Neural progenitor cell (in vitro differentiated cells): Measurements from ENCODE around the gene PRRT4. TPM values are rescaled to one million over a fixed set of nuclear protein-coding genes. Genes with fewer than 3 reads are reported as not detected.

Experiments
- DNase-seq: peaks from one replicate; pipeline ENCODE4 v3.0.0-alpha.2; 2016; ENCODE audit warnings: low spot score
- H2AFZ ChIP-seq: fragments of 200-600 bp; sonication (generic); replicated peaks from 2 replicates; pipeline ENCODE4 v1.6.1; 2016; ENCODE audit warnings: antibody characterized with exemption
- H3F3A ChIP-seq: fragments of 200-600 bp; sonication (generic); 2 replicates; pipeline ENCODE4 v1.6.1; 2016; ENCODE audit warnings: antibody characterized with exemption, low read depth
- H3K27ac ChIP-seq: fragments of 200-600 bp; sonication (generic); 2 replicates; pipeline ENCODE4 v1.5.1; 2016; ENCODE audit warnings: mild to moderate bottlenecking
- H3K27me3 ChIP-seq: fragments of 200-600 bp; sonication (generic); 2 replicates; pipeline ENCODE4 v1.6.1; 2016; ENCODE audit warnings: mild to moderate bottlenecking, moderate library complexity
- H3K36me3 ChIP-seq: fragments of 200-600 bp; sonication (generic); 2 replicates; pipeline ENCODE4 v1.5.1; 2016
- H3K4me1 ChIP-seq: fragments of 200-600 bp; sonication (generic); 2 replicates; pipeline ENCODE4 v1.6.1; 2016; ENCODE audit warnings: mixed run types
- H3K4me2 ChIP-seq: fragments of 200-600 bp; sonication (generic); 2 replicates; pipeline ENCODE4 v1.6.1; 2016
- H3K4me3 ChIP-seq: fragments of 200-600 bp; sonication (generic); 2 replicates; pipeline ENCODE4 v1.5.1; 2016
- H3K79me2 ChIP-seq: fragments of 200-600 bp; sonication (generic); 2 replicates; pipeline ENCODE4 v1.6.1; 2016; ENCODE audit warnings: low read depth
- H3K9ac ChIP-seq: fragments of 200-600 bp; sonication (generic); 2 replicates; pipeline ENCODE4 v1.6.1; 2016
- H3K9me3 ChIP-seq: fragments of 200-600 bp; sonication (generic); 2 replicates; pipeline ENCODE4 v1.5.1; 2016; ENCODE audit warnings: low read depth
- H4K20me1 ChIP-seq: fragments of 200-600 bp; sonication (generic); 2 replicates; pipeline ENCODE4 v1.6.1; 2016; ENCODE audit warnings: low read depth
- H3K27ac Mint-ChIP-seq: 3 replicates; pipeline ENCODE4 v1.8.0; 2021; ENCODE audit warnings: mixed read lengths
- H3K27me3 Mint-ChIP-seq: 2 replicates; pipeline ENCODE4 v1.8.0; 2022; ENCODE audit warnings: low read depth, mild to moderate bottlenecking, inconsistent platforms, moderate library complexity, mixed read lengths; ENCODE audit not compliant: insufficient read depth
- H3K36me3 Mint-ChIP-seq: 3 replicates; pipeline ENCODE4 v1.8.0; 2021; ENCODE audit warnings: mixed read lengths
- H3K4me1 Mint-ChIP-seq: 3 replicates; pipeline ENCODE4 v1.8.0; 2021; ENCODE audit warnings: mixed read lengths
- H3K4me3 Mint-ChIP-seq: 3 replicates; pipeline ENCODE4 v1.8.0; 2021; ENCODE audit warnings: mild to moderate bottlenecking, moderate library complexity, mixed read lengths
- H3K9me3 Mint-ChIP-seq: 3 replicates; pipeline ENCODE4 v1.8.0; 2020; ENCODE audit warnings: mixed read lengths
- EZH2 ChIP-seq: fragments of 200-600 bp; sonication (generic); IDR thresholded peaks from 2 replicates; pipeline ENCODE4 v1.6.1; 2017; ENCODE audit warnings: antibody characterized with exemption, mild to moderate bottlenecking, moderate library complexity
- EZH2phosphoT487 ChIP-seq: fragments of 200-600 bp; sonication (generic); IDR thresholded peaks from 2 replicates; pipeline ENCODE4 v1.6.1; 2017; ENCODE audit warnings: antibody characterized with exemption
- total RNA-seq: library from RNA; depleted of rRNA; stranded (reverse); fragments of >200 nt; gene quantifications from 2 replicates; pipeline ENCODE4 v1.2.3, GENCODE V29; 2015; ENCODE audit warnings: low replicate concordance
- TF ChIP-seq, protein P1 (sequence below): fragments of 200-600 bp; sonication (generic); IDR thresholded peaks from 2 replicates; pipeline ENCODE4 v1.5.1; 2017; ENCODE audit warnings: antibody characterized with exemption, mild to moderate bottlenecking

Gene PRRT4
- total RNA-seq, 1 donor from 2014 or later, result not detected

DNA sequence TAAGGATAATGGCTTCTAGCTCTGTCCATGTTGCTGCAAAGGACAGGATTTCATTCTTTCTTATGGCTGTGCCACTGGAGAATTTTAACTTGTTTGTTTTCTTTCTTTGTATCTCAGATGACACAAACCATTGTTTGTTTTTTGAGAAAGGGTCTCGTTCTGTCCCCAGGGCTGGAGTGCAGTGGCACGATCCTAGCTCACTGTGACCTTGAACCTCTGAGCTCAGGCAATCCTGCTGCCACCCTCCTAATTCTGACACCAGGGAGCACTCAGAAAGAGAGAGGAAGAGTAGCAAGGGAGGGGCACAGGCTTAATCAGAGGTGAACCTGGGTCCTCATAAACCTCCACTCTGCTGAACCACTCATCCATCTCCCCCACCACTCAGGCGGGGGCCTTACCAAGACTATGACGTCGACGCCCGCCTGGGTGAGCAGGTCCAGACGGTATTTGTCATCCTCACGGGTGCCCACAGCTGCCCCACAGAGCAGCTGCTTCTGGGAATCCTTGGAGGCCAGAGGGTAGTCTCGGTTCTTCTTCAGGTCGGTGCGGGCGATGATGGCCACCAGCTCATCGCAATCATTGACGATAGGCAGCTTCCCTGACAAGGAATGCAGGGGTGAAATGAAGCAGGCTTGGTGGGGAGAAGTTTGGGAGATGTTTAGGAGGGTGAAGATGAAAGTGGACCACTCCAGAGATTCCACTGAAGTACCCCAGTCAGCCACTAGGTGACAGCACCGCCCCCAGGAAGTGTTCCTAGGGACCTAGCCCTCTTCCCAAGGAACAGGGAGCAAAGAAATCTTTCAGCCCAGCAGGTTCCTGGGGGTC is 36.7 kb upstream of the PRRT4 start:
- peaks cover 7% of the 10 kb centered on the region for H3K27me3 Mint-ChIP-seq
- Histone ChIP-seq H3F3A (no peaks in the 10 kb centered on the region), H3K4me1 (no peaks in the 10 kb centered on the region), H2AFZ (no peak overlapping the region), H3K9me3 (no peaks in the 10 kb centered on the region), H3K27ac (no peak overlapping the region), H3K79me2 (no peaks in the 10 kb centered on the region), H3K27me3 (peaks cover 10% of the 10 kb centered on the region), H3K36me3 (no peaks in the 10 kb centered on the region), H3K9ac (no peak overlapping the region), H4K20me1 (no peaks in the 10 kb centered on the region), H3K4me2 (no peak overlapping the region), H3K4me3 (no peak overlapping the region)
- no peaks in the 10 kb centered on the region for H3K9me3 Mint-ChIP-seq
- DNase-seq, result peak; percentile 66
- H3K36me3 Mint-ChIP-seq, result peaks cover 6% of the 10 kb centered on the region
- H3K4me1 Mint-ChIP-seq, result peaks cover 2% of the 10 kb centered on the region
- no peak overlapping the region for H3K27ac Mint-ChIP-seq
- H3K4me3 Mint-ChIP-seq, result no peak overlapping the region
- TF ChIP-seq EZH2 (no peak), EZH2phosphoT487 (no peak)
- TF ChIP-seq, protein P1, sequence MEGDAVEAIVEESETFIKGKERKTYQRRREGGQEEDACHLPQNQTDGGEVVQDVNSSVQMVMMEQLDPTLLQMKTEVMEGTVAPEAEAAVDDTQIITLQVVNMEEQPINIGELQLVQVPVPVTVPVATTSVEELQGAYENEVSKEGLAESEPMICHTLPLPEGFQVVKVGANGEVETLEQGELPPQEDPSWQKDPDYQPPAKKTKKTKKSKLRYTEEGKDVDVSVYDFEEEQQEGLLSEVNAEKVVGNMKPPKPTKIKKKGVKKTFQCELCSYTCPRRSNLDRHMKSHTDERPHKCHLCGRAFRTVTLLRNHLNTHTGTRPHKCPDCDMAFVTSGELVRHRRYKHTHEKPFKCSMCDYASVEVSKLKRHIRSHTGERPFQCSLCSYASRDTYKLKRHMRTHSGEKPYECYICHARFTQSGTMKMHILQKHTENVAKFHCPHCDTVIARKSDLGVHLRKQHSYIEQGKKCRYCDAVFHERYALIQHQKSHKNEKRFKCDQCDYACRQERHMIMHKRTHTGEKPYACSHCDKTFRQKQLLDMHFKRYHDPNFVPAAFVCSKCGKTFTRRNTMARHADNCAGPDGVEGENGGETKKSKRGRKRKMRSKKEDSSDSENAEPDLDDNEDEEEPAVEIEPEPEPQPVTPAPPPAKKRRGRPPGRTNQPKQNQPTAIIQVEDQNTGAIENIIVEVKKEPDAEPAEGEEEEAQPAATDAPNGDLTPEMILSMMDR, result peak; percentile 86

GRCh38 chr7:128396357-128396756 is 34.9 kb upstream of the PRRT4 start:
- DNase-seq, result no peak
- no peak overlapping the region for H2AFZ ChIP-seq
- H3K79me2 ChIP-seq, result no peaks in the 10 kb centered on the region
- H3K9ac ChIP-seq, result no peak overlapping the region
- no peak overlapping the region for H3K4me3 Mint-ChIP-seq
- no peaks in the 10 kb centered on the region for H3K4me1 Mint-ChIP-seq
- H3K36me3 Mint-ChIP-seq, result peaks cover 6% of the 10 kb centered on the region
- no peaks in the 10 kb centered on the region for H3K36me3 ChIP-seq
- H3K27me3 ChIP-seq, result no peaks in the 10 kb centered on the region
- no peaks in the 10 kb centered on the region for H4K20me1 ChIP-seq
- H3K9me3 Mint-ChIP-seq, result no peaks in the 10 kb centered on the region
- no peaks in the 10 kb centered on the region for H3F3A ChIP-seq
- TF ChIP-seq EZH2phosphoT487, result no peak
- no peak for TF ChIP-seq EZH2
- TF ChIP-seq, protein P1, result no peak
- no peak overlapping the region for H3K27ac ChIP-seq
- no peaks in the 10 kb centered on the region for H3K4me1 ChIP-seq
- no peak overlapping the region for H3K27ac Mint-ChIP-seq
- peaks cover 6% of the 10 kb centered on the region for H3K27me3 Mint-ChIP-seq
- no peak overlapping the region for H3K4me3 ChIP-seq
- no peak overlapping the region for H3K4me2 ChIP-seq
- no peaks in the 10 kb centered on the region for H3K9me3 ChIP-seq

- Histone ChIP-seq H3K36me3 (no peaks in the 10 kb centered on the region), H3K27ac (no peak overlapping the region), H3K9me3 (no peaks in the 10 kb centered on the region), H2AFZ (no peak overlapping the region), H3K79me2 (no peaks in the 10 kb centered on the region), H3K4me3 (no peak overlapping the region), H3K27me3 (no peaks in the 10 kb centered on the region), H4K20me1 (no peaks in the 10 kb centered on the region), H3K9ac (no peak overlapping the region), H3K4me1 (no peaks in the 10 kb centered on the region), H3F3A (no peaks in the 10 kb centered on the region), H3K4me2 (no peak overlapping the region)
- H3K9me3 Mint-ChIP-seq, result no peaks in the 10 kb centered on the region
- peaks cover 3% of the 10 kb centered on the region for H3K4me1 Mint-ChIP-seq
- H3K27ac Mint-ChIP-seq, result no peak overlapping the region
- H3K36me3 Mint-ChIP-seq, result peaks cover 4% of the 10 kb centered on the region
- H3K27me3 Mint-ChIP-seq, result peaks cover 4% of the 10 kb centered on the region
- no peak overlapping the region for H3K4me3 Mint-ChIP-seq
- TF ChIP-seq EZH2phosphoT487 (no peak), EZH2 (no peak)
- TF ChIP-seq, protein P1, result no peak
- no peak for DNase-seq
These were observed 34.3 kb upstream of the PRRT4 start for GRCh38 chr7:128395748-128396147.
